Lower leg skin (tissue), 4 donors: ENCODE results near the gene CHEK1. TPM values are rescaled to one million over a fixed set of nuclear protein-coding genes. Genes with fewer than 3 reads are reported as not detected.

ENCODE experiments used
- DNase-seq, 2 donors: peaks; one replicate each; pipeline ENCODE4 v3.0.0-alpha.2; 2019; ENCODE audit warnings: low spot score in 2 of 2
- H3K4me3 ChIP-seq: fragments of 200-600 bp; sonication (generic); 2 replicates; pipeline ENCODE4 v1.5.1; 2017; ENCODE audit warnings: mild to moderate bottlenecking, low read depth; ENCODE audit not compliant: poor library complexity, severe bottlenecking
- CTCF ChIP-seq, 3 donors: fragments of 450-650 bp; IDR thresholded peaks; one replicate each; pipeline ENCODE4 v1.5.1; 2016; ENCODE audit warnings: antibody characterized with exemption in 3 of 3, mild to moderate bottlenecking in 3 of 3, moderate library complexity in 2 of 3
- POLR2A ChIP-seq, 2 donors: fragments of 450-650 bp; IDR thresholded peaks; one replicate each; pipeline ENCODE4 v1.6.1; 2016 to 2017; ENCODE audit warnings: antibody characterized with exemption in 2 of 2, mild to moderate bottlenecking in 1 of 2, moderate library complexity in 1 of 2
- whole genome bisulfite sequencing, 2 donors: methylation state at CpG; one replicate each; pipeline ENCODE4 v1.1.5; 2018; 5-methylcytosine and 5-hydroxymethylcytosine counted together
- intact Hi-C: fragments of 100-400 bp; cut with DNase I; formaldehyde crosslinking; loops from one replicate; pipeline ENCODE4 v1.15.0; 2023; ENCODE audit warnings: low total_unique reads
- total RNA-seq, 4 donors: library from RNA; depleted of rRNA; stranded (reverse); fragments of >200 nt; gene quantifications; one replicate each; pipeline ENCODE4 v1.1.0, GENCODE V29; 2016

The CHEK1 gene
- total RNA-seq, 4 donors from 2014 or later = 0.99 to 8.0 (median 1.9) TPM

- 86 to 87% methylated on average over 6 of the region's 6 CpGs for WGBS, 2 donors
- DNase-seq = no peak
- H3K4me3 ChIP-seq = no peak overlapping the region
- intact Hi-C loops = no loop called here
- no peak for TF ChIP-seq POLR2A (IDR thresholded peaks at IDR 0.05)
- no peak for TF ChIP-seq CTCF (IDR thresholded peaks at IDR 0.05)
These were observed 24.7 kb downstream of the CHEK1 start for GRCh38 chr11:125649465-125650166.

- intact Hi-C loops = no loop called here
- WGBS, 2 donors = 92 to 95% methylated on average over 2 of the region's 2 CpGs
- no peak overlapping the region for H3K4me3 ChIP-seq
- TF ChIP-seq CTCF (IDR thresholded peaks at IDR 0.05) (no peak), POLR2A (IDR thresholded peaks at IDR 0.05) (no peak)
- DNase-seq = no peak
These were observed 37.7 kb downstream of the CHEK1 start for GRCh38 chr11:125662689-125663088.

DNA sequence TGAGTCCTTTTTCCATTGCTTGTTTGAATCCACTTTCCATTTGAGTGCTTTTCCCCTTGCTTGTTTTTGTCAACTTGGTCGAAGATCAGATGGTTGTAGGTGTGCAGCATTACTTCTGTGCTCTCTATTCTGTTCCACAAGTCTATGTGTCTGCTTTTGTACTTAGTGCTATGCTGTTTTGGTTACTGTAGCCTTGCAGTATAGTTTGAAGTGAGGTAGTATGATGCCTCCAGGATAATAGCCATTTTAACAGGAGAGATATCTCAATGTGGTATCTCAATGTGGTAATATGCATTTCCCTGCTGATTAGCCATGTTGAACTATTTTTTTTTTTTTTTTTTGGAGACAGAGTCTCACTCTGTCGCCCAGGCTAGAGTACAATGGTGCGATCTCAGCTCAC lies 38.9 kb downstream of the CHEK1 start:
- no peak for DNase-seq
- intact Hi-C loops = no loop called here
- TF ChIP-seq CTCF (IDR thresholded peaks at IDR 0.05) = no peak
- no peak for TF ChIP-seq POLR2A (IDR thresholded peaks at IDR 0.05)
- H3K4me3 ChIP-seq = no peak overlapping the region
- WGBS, 2 donors = 92 to 100% methylated on average over 3 of the region's 3 CpGs

- no peak for DNase-seq
- WGBS, 2 donors = 95 to 97% methylated on average over 2 of the region's 2 CpGs
- TF ChIP-seq POLR2A (IDR thresholded peaks at IDR 0.05) (no peak), CTCF (IDR thresholded peaks at IDR 0.05) (no peak)
- intact Hi-C loops = no loop called here
- no peak overlapping the region for H3K4me3 ChIP-seq
These were observed 42.2 kb downstream of the CHEK1 start for GRCh38 chr11:125667151-125667550.

GRCh38 chr11:125670172-125670571 lies 45.2 kb downstream of the CHEK1 start:
- intact Hi-C loops = no loop called here
- 94 to 97% methylated on average over 1 of the region's 1 CpG for WGBS, 2 donors
- DNase-seq = no peak
- no peak overlapping the region for H3K4me3 ChIP-seq
- no peak for TF ChIP-seq CTCF (IDR thresholded peaks at IDR 0.05)
- no peak for TF ChIP-seq POLR2A (IDR thresholded peaks at IDR 0.05)

DNA sequence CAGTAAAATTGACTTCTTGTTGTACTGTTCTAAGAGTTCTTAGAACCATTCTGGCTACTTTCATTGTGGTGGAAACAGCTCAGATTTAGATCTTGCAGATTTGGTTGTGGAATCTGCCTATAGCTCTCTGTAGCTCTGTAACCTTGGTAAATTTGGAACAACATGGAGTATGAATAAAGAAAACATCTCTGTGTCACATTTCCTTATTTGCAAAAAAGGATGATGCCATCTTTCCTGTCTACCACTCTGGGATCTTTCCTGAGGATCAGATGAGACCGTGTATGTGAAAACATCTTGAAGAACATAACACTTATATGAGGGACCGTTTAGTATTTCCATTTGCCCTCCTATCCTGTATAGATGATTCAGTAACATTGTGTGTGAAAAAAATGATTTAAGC lies 46.6 kb downstream of the CHEK1 start:
- no peak overlapping the region for H3K4me3 ChIP-seq
- WGBS, 2 donors = 87 to 92% methylated on average over 2 of the region's 2 CpGs
- TF ChIP-seq CTCF (IDR thresholded peaks at IDR 0.05) = no peak
- TF ChIP-seq POLR2A (IDR thresholded peaks at IDR 0.05) = no peak
- intact Hi-C loops = no loop called here
- no peak for DNase-seq
